Neural progenitor cell (in vitro differentiated cells): Measurements from ENCODE around the gene VEGFA. TPM values are rescaled to one million over a fixed set of nuclear protein-coding genes. Genes with fewer than 3 reads are reported as not detected.

ENCODE experiments used
- DNase-seq: peaks from one replicate; pipeline ENCODE4 v3.0.0-alpha.2; 2016; ENCODE audit warnings: low spot score
- H2AFZ ChIP-seq: fragments of 200-600 bp; sonication (generic); replicated peaks from 2 replicates; pipeline ENCODE4 v1.6.1; 2016; ENCODE audit warnings: antibody characterized with exemption
- H3F3A ChIP-seq: fragments of 200-600 bp; sonication (generic); 2 replicates; pipeline ENCODE4 v1.6.1; 2016; ENCODE audit warnings: antibody characterized with exemption, low read depth
- H3K27ac ChIP-seq: fragments of 200-600 bp; sonication (generic); 2 replicates; pipeline ENCODE4 v1.5.1; 2016; ENCODE audit warnings: mild to moderate bottlenecking
- H3K27me3 ChIP-seq: fragments of 200-600 bp; sonication (generic); 2 replicates; pipeline ENCODE4 v1.6.1; 2016; ENCODE audit warnings: mild to moderate bottlenecking, moderate library complexity
- H3K36me3 ChIP-seq: fragments of 200-600 bp; sonication (generic); 2 replicates; pipeline ENCODE4 v1.5.1; 2016
- H3K4me1 ChIP-seq: fragments of 200-600 bp; sonication (generic); 2 replicates; pipeline ENCODE4 v1.6.1; 2016; ENCODE audit warnings: mixed run types
- H3K4me2 ChIP-seq: fragments of 200-600 bp; sonication (generic); 2 replicates; pipeline ENCODE4 v1.6.1; 2016
- H3K4me3 ChIP-seq: fragments of 200-600 bp; sonication (generic); 2 replicates; pipeline ENCODE4 v1.5.1; 2016
- H3K79me2 ChIP-seq: fragments of 200-600 bp; sonication (generic); 2 replicates; pipeline ENCODE4 v1.6.1; 2016; ENCODE audit warnings: low read depth
- H3K9ac ChIP-seq: fragments of 200-600 bp; sonication (generic); 2 replicates; pipeline ENCODE4 v1.6.1; 2016
- H3K9me3 ChIP-seq: fragments of 200-600 bp; sonication (generic); 2 replicates; pipeline ENCODE4 v1.5.1; 2016; ENCODE audit warnings: low read depth
- H4K20me1 ChIP-seq: fragments of 200-600 bp; sonication (generic); 2 replicates; pipeline ENCODE4 v1.6.1; 2016; ENCODE audit warnings: low read depth
- H3K27ac Mint-ChIP-seq: 3 replicates; pipeline ENCODE4 v1.8.0; 2021; ENCODE audit warnings: mixed read lengths
- H3K27me3 Mint-ChIP-seq: 2 replicates; pipeline ENCODE4 v1.8.0; 2022; ENCODE audit warnings: low read depth, mild to moderate bottlenecking, inconsistent platforms, moderate library complexity, mixed read lengths; ENCODE audit not compliant: insufficient read depth
- H3K36me3 Mint-ChIP-seq: 3 replicates; pipeline ENCODE4 v1.8.0; 2021; ENCODE audit warnings: mixed read lengths
- H3K4me1 Mint-ChIP-seq: 3 replicates; pipeline ENCODE4 v1.8.0; 2021; ENCODE audit warnings: mixed read lengths
- H3K4me3 Mint-ChIP-seq: 3 replicates; pipeline ENCODE4 v1.8.0; 2021; ENCODE audit warnings: mild to moderate bottlenecking, moderate library complexity, mixed read lengths
- H3K9me3 Mint-ChIP-seq: 3 replicates; pipeline ENCODE4 v1.8.0; 2020; ENCODE audit warnings: mixed read lengths
- CTCF ChIP-seq: fragments of 200-600 bp; sonication (generic); IDR thresholded peaks from 2 replicates; pipeline ENCODE4 v1.5.1; 2017; ENCODE audit warnings: antibody characterized with exemption, mild to moderate bottlenecking
- EZH2 ChIP-seq: fragments of 200-600 bp; sonication (generic); IDR thresholded peaks from 2 replicates; pipeline ENCODE4 v1.6.1; 2017; ENCODE audit warnings: antibody characterized with exemption, mild to moderate bottlenecking, moderate library complexity
- EZH2phosphoT487 ChIP-seq: fragments of 200-600 bp; sonication (generic); IDR thresholded peaks from 2 replicates; pipeline ENCODE4 v1.6.1; 2017; ENCODE audit warnings: antibody characterized with exemption
- total RNA-seq: library from RNA; depleted of rRNA; stranded (reverse); fragments of >200 nt; gene quantifications from 2 replicates; pipeline ENCODE4 v1.2.3, GENCODE V29; 2015; ENCODE audit warnings: low replicate concordance

The VEGFA gene
- total RNA-seq, 1 donor from 2014 or later = 49.6 TPM

- H3K27ac Mint-ChIP-seq = peak overlapping the region; percentile 38
- Histone ChIP-seq H4K20me1 (no peaks in the 10 kb centered on the region), H3K9me3 (no peaks in the 10 kb centered on the region), H3K27ac (no peak overlapping the region), H3K4me3 (no peak overlapping the region), H3K4me1 (peaks cover 32% of the 10 kb centered on the region), H3F3A (peaks cover 5% of the 10 kb centered on the region), H3K4me2 (no peak overlapping the region), H3K9ac (no peak overlapping the region), H3K27me3 (no peaks in the 10 kb centered on the region), H3K36me3 (no peaks in the 10 kb centered on the region), H2AFZ (no peak overlapping the region), H3K79me2 (no peaks in the 10 kb centered on the region)
- H3K9me3 Mint-ChIP-seq = peaks cover 2% of the 10 kb centered on the region
- H3K4me1 Mint-ChIP-seq = peaks cover 79% of the 10 kb centered on the region
- TF ChIP-seq EZH2 (no peak), EZH2phosphoT487 (no peak), CTCF (no peak)
- H3K27me3 Mint-ChIP-seq = peaks cover 16% of the 10 kb centered on the region
- no peaks in the 10 kb centered on the region for H3K36me3 Mint-ChIP-seq
- H3K4me3 Mint-ChIP-seq = no peak overlapping the region
- no peak for DNase-seq
These were observed 26.9 kb upstream of the VEGFA start for GRCh38 chr6:43742931-43743632.

GRCh38 chr6:43743682-43744381, 26.2 kb upstream of the VEGFA start:
- Mint-ChIP-seq H3K27ac (peak overlapping the region; percentile 73), H3K4me3 (no peak overlapping the region), H3K36me3 (no peaks in the 10 kb centered on the region), H3K4me1 (peaks cover 76% of the 10 kb centered on the region), H3K9me3 (peaks cover 2% of the 10 kb centered on the region), H3K27me3 (peaks cover 16% of the 10 kb centered on the region)
- Histone ChIP-seq H3K4me2 (no peak overlapping the region), H3K9ac (no peak overlapping the region), H3K4me1 (peaks cover 32% of the 10 kb centered on the region), H3K4me3 (no peak overlapping the region), H2AFZ (no peak overlapping the region), H3K9me3 (no peaks in the 10 kb centered on the region), H3F3A (peaks cover 5% of the 10 kb centered on the region), H4K20me1 (no peaks in the 10 kb centered on the region), H3K79me2 (no peaks in the 10 kb centered on the region), H3K36me3 (no peaks in the 10 kb centered on the region), H3K27me3 (no peaks in the 10 kb centered on the region), H3K27ac (no peak overlapping the region)
- DNase-seq = no peak
- TF ChIP-seq EZH2 (no peak), EZH2phosphoT487 (no peak), CTCF (no peak)

- Histone ChIP-seq H3K4me1 (peaks cover 32% of the 10 kb centered on the region), H3K27ac (no peak overlapping the region), H3K4me3 (no peak overlapping the region), H2AFZ (no peak overlapping the region), H4K20me1 (no peaks in the 10 kb centered on the region), H3K79me2 (no peaks in the 10 kb centered on the region), H3K9ac (no peak overlapping the region), H3K36me3 (no peaks in the 10 kb centered on the region), H3K9me3 (no peaks in the 10 kb centered on the region), H3K27me3 (no peaks in the 10 kb centered on the region), H3K4me2 (no peak overlapping the region), H3F3A (peaks cover 5% of the 10 kb centered on the region)
- DNase-seq = no peak
- TF ChIP-seq EZH2phosphoT487 (no peak), EZH2 (no peak), CTCF (no peak)
- Mint-ChIP-seq H3K27ac (peak overlapping the region; percentile 61), H3K4me3 (peak overlapping the region; percentile 11), H3K9me3 (no peaks in the 10 kb centered on the region), H3K36me3 (no peaks in the 10 kb centered on the region), H3K27me3 (peaks cover 9% of the 10 kb centered on the region), H3K4me1 (peaks cover 71% of the 10 kb centered on the region)
These were observed 25.5 kb upstream of the VEGFA start for GRCh38 chr6:43744491-43744890.
